GM19025 (cell line): ENCODE data around the gene HEXIM2.
"Not testable (repeated sequence)": the region's sequence is repeated elsewhere in the genome, so short reads cannot be mapped to it uniquely, and the experiment has no call there.

Source experiments
- ATAC-seq: cut with Tn5 transposase; IDR thresholded peaks from one replicate; pipeline ENCODE4 v1.9.1; 2021; ENCODE audit warnings: mild to moderate bottlenecking, low read depth, moderate library complexity; ENCODE audit not compliant: unreplicated experiment

HEXIM2 gene

DNA sequence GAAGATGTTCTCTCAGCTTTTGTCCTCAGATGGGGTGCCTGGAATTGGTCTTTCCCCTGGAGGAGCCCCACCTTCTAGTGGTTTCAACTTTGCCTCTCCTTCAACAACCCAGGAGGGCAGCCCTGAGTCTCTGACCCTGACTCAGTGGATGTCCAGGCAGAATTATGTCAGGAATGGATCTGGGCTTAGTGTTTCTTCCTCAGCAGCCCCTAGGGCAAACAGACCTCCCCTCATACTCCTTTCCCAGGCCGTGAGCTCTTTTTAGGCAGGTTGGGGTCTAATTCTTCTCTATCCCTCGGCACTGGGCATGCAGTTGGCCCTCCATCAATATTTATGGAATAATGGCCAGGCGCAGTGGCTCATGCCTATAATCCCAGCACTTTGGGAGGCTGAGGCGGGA lies 39.8 kb downstream of the HEXIM2 start:
- no peak for ATAC-seq

DNA sequence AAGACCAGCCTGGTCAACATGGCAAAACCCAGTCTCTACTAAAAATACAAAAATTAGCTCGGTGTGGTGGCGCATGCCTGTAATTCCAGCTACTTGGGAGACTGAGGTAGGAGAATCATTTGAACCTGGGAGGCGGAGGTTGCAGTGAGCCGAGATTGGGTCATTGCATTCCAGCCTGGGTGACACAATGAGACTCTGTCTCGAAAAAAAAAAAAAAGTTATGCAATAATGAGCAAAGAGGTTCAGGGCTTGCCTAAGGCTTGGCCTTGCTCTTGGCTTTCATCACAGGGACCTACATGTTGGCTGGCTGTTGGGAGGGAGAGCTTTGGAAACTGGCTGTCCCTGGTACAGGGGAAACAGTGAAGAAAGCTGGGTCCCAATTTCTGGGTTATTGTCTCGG lies 40.2 kb downstream of the HEXIM2 start:
- ATAC-seq, result not testable (repeated sequence)

DNA sequence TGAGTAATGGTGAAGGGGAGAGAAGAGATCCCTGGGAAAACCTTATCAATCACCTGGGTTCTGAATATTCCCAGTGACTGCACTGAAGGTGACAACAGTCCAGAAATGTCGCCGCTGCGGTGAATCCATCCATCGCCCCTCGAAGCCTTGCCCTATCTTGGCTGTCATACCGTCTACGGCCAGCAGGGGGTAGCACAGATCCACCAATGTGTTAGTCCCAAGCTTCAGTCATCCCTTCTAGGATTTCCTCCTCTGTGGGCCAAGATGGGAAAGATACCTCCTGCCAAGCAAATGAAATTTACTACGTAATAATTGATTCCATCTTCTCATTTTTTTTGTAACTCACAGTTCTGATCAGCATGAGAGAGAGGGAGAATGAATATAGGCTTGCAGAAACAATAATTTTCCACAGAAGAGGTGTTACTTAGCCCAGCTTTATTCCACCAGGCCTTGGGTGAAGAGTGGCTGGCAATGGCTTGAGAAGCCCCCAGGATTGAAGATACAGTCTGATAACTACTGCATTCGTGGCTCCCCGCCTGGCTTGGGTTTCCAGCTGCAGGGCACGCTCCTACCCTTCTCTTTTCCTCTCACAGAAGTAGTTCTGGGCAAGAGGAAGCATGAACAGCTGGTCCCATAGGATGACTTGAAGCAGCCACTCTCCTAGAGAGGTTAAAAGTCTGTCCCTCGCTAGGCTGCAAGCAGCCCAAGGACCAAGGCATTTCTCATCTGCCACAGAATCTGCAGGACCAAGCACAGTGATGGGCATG lies 57.4 kb downstream of the HEXIM2 start:
- no peak for ATAC-seq
